Mucosa of descending colon (tissue), 3 donors: ENCODE data around the gene HIKESHI. TPM values are rescaled to one million over a fixed set of nuclear protein-coding genes. Genes with fewer than 3 reads are reported as not detected.
"Not testable (repeated sequence)": the region's sequence is repeated elsewhere in the genome, so short reads cannot be mapped to it uniquely, and the experiment has no call there.

Source experiments
- ATAC-seq: fragments of 200-7000 bp; cut with Tn5 transposase; one replicate; pipeline ENCODE4 v1.9.1; 2020; ENCODE audit warnings: mild to moderate bottlenecking, moderate library complexity
- DNase-seq, 3 donors: peaks; one replicate each; pipeline ENCODE4 v3.0.0-alpha.2; 2020
- H3K36me3 ChIP-seq: fragments of 200-600 bp; one replicate; pipeline ENCODE4 v1.8.0; 2021; ENCODE audit warnings: low read depth, mild to moderate bottlenecking
- H3K4me1 ChIP-seq: fragments of 200-600 bp; one replicate; pipeline ENCODE4 v1.8.0; 2021; ENCODE audit warnings: low read depth, mild to moderate bottlenecking
- H3K4me3 ChIP-seq: fragments of 200-600 bp; one replicate; pipeline ENCODE4 v1.8.0; 2021; ENCODE audit warnings: mild to moderate bottlenecking
- H3K9me3 ChIP-seq: fragments of 200-600 bp; one replicate; pipeline ENCODE4 v1.8.0; 2021; ENCODE audit warnings: mild to moderate bottlenecking
- intact Hi-C, 2 donors: fragments of 100-400 bp; cut with DNase I in 1 of 2; cut with micrococcal nuclease in 1 of 2; formaldehyde crosslinking; loops; one replicate each; pipeline versions ENCODE4 v1.11.0 to v1.11.1; 2022; cut with DNase I, micrococcal nuclease
- total RNA-seq, 3 donors: library from RNA; stranded (reverse); fragmentation: NEBNext Ultra II Directional in 2 of 3; extraction: Animal tissue kit (Norgen Biotek cat#: 25700) in 2 of 3; gene quantifications; one replicate each; pipeline versions ENCODE4 v1.2.1 to v1.2.4, GENCODE V29; 2021 to 2023
- TF ChIP-seq, protein P1 (sequence below): fragments of 200-600 bp; IDR thresholded peaks from one replicate; pipeline ENCODE4 v1.8.0; 2022; ENCODE audit warnings: antibody characterized with exemption, mild to moderate bottlenecking
- donor health status: DM: no; HTN: no; CAD: no; lungs with moderate emphysema.
- donor health status: DM: no; HTN: no; CAD: no.
- donor health status: DM: no; HTN: yes; CAD: no.

Gene HIKESHI
- total RNA-seq, 3 donors from 2014 or later = 11.6 to 32.0 (median 18.8) TPM

DNA sequence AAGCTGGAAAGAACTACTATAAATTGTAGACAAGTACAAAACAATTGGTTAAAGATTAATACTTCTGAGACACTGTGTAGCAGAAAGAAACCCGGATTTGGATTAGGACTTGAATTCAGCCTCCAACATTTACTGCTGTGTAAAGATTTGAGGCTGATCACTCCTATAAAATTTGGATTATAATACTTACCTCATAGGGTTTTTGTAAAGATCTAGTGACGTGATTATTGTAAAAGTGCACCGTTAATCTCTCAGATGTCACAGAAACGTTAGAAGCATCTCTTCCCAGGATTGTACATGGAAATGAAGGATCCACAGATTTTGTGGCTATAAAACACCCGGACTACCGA is 323 bp upstream of the HIKESHI start:
- H3K36me3 ChIP-seq = no peaks in the 10 kb centered on the region
- DNase-seq (no peak), ATAC-seq (no peak)
- TF ChIP-seq, protein P1, sequence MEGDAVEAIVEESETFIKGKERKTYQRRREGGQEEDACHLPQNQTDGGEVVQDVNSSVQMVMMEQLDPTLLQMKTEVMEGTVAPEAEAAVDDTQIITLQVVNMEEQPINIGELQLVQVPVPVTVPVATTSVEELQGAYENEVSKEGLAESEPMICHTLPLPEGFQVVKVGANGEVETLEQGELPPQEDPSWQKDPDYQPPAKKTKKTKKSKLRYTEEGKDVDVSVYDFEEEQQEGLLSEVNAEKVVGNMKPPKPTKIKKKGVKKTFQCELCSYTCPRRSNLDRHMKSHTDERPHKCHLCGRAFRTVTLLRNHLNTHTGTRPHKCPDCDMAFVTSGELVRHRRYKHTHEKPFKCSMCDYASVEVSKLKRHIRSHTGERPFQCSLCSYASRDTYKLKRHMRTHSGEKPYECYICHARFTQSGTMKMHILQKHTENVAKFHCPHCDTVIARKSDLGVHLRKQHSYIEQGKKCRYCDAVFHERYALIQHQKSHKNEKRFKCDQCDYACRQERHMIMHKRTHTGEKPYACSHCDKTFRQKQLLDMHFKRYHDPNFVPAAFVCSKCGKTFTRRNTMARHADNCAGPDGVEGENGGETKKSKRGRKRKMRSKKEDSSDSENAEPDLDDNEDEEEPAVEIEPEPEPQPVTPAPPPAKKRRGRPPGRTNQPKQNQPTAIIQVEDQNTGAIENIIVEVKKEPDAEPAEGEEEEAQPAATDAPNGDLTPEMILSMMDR = no peak
- H3K4me3 ChIP-seq = peak overlapping the region; percentile 88
- intact Hi-C loops = no loop called here
- H3K4me1 ChIP-seq = peaks cover 7% of the 10 kb centered on the region
- H3K9me3 ChIP-seq = no peaks in the 10 kb centered on the region

DNA sequence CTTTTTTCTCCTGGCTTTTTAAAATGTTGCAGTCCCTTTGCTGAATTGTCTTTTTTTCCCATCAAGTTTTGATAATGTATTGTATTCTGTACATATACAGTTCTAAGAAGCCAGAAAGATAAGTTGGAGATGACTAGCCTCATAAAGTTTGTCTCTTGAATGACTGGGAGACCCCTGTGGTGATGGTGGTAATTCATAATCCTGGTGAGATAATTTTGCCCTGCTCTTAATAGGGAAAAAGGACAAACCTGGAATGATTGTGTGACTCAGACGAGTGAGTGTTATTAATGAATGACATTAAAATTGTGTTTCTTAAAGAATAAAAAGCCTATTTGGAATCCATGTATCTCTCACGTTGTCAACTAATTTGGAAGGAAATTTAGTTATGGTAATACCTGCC is 1.2 kb downstream of the HIKESHI start:
- TF ChIP-seq, protein P1 = no peak
- peaks cover 7% of the 10 kb centered on the region for H3K4me1 ChIP-seq
- H3K4me3 ChIP-seq = no peak overlapping the region
- no peaks in the 10 kb centered on the region for H3K9me3 ChIP-seq
- H3K36me3 ChIP-seq = no peaks in the 10 kb centered on the region
- intact Hi-C loops = no loop called here
- DNase-seq (no peak), ATAC-seq (no peak)

DNA sequence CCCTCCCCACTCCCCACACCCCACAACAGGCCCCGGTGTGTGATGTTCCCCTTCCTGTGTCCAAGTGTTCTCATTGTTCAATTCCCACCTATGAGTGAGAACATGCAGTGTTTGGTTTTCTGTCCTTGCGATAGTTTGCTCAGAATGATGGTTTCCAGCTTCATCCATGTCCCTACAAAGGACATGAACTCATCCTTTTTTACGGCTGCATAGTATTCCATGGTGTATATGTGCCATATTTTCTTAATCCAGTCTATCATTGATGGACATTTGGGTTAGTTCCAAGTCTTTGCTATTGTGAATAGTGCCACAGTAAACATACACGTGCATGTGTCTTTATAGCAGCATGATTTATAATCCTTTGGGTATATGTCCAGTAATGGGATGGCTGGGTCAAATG is 6.7 kb downstream of the HIKESHI start:
- H3K9me3 ChIP-seq, H3K4me1 ChIP-seq, H3K4me3 ChIP-seq, DNase-seq, intact Hi-C loops, ATAC-seq, H3K36me3 ChIP-seq: not testable (repeated sequence)

DNA sequence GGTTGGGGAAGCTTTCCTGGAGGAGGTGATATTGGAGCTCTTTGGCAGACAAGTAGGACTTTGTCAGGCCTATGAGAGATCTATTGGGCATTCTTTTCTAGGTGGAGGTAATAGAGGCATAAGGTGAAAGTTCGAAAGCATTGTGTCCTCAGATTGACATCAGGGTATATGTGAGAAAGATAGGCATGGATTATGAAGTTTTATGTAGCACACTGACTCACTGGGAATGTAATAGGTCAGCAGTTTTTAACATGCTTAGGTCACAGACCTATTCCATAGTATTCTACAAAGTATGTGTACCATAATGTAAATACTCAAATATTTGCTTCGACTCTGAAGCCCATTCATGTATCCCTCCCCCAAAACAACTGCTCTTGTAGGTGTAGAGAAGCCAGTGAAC is 11.8 kb downstream of the HIKESHI start:
- TF ChIP-seq, protein P1 = no peak
- Histone ChIP-seq H3K4me3 (no peak overlapping the region), H3K4me1 (no peaks in the 10 kb centered on the region), H3K9me3 (no peaks in the 10 kb centered on the region), H3K36me3 (no peaks in the 10 kb centered on the region)
- intact Hi-C loops = no loop called here
- ATAC-seq (no peak), DNase-seq (no peak)

DNA sequence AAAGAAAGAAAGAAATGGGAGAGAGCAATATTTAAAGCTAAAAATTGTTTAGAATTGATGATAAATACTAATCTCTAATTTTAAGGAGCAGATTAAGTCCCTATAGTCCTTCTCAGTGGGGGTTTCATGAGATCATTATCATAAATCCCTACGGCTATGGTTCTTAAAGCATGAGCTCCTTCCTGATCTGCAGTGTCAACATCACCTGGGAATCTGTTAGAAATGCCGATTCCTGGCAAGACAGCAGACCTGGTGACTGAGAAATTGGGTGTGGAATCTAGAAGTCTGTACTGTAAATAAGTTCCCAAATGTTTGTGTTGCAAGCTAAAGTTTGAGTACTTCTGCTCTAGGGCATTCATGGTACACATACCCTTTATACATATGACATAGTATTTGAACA is 12.6 kb downstream of the HIKESHI start:
- DNase-seq = no peak
- H3K9me3 ChIP-seq = no peaks in the 10 kb centered on the region
- TF ChIP-seq, protein P1 = no peak
- intact Hi-C loops = no loop called here
- H3K4me3 ChIP-seq = no peak overlapping the region
- H3K4me1 ChIP-seq = no peaks in the 10 kb centered on the region
- no peaks in the 10 kb centered on the region for H3K36me3 ChIP-seq
- ATAC-seq = no peak

DNA sequence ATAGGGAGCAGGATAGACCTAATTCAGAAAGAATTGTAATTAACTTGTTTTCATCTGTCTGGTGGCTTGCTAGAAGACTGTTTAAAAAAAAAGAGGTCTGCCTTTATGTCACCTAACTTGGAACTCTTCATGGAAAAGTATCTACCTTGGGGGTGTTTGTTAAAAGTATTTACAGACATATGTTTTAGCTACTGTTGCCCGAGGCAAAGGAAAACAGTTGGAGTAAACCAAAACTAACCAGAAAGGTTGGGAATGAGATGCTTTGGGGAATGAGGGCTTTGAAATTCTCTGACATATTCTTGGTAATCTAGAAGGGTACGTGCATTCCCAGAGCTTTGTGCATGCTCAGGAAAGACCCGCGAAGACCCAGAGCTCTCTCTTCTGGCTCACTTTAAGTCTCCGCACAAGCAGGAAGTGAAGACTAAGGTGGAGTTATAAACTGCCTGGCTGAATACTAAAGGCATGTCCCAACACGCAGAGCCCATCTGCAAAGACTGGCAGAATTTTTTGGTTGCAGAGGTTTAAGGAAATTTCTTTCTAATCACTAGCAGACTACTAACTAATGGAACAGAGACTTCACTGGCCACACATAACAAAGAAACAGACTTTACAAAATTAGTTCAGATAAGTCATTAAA is 33.2 kb downstream of the HIKESHI start:
- intact Hi-C loops = no loop called here
- no peaks in the 10 kb centered on the region for H3K4me1 ChIP-seq
- H3K9me3 ChIP-seq = no peaks in the 10 kb centered on the region
- ATAC-seq (no peak), DNase-seq (no peak)
- no peak overlapping the region for H3K4me3 ChIP-seq
- TF ChIP-seq, protein P1 = no peak
- H3K36me3 ChIP-seq = no peaks in the 10 kb centered on the region
